Activated T-helper 9 cell treated with anti-CD3 and anti-CD28 coated beads, Interleukin-2, amount 50 U/mL, for 16 hours (primary cell): Measurements from ENCODE around the gene DCTN5.
"Not testable (repeated sequence)": the region's sequence is repeated elsewhere in the genome, so short reads cannot be mapped to it uniquely, and the experiment has no call there.

Source experiments
- DNase-seq: peaks from one replicate; pipeline ENCODE4 v3.0.0-alpha.2; 2020; ENCODE audit warnings: low read depth

Gene DCTN5

DNA sequence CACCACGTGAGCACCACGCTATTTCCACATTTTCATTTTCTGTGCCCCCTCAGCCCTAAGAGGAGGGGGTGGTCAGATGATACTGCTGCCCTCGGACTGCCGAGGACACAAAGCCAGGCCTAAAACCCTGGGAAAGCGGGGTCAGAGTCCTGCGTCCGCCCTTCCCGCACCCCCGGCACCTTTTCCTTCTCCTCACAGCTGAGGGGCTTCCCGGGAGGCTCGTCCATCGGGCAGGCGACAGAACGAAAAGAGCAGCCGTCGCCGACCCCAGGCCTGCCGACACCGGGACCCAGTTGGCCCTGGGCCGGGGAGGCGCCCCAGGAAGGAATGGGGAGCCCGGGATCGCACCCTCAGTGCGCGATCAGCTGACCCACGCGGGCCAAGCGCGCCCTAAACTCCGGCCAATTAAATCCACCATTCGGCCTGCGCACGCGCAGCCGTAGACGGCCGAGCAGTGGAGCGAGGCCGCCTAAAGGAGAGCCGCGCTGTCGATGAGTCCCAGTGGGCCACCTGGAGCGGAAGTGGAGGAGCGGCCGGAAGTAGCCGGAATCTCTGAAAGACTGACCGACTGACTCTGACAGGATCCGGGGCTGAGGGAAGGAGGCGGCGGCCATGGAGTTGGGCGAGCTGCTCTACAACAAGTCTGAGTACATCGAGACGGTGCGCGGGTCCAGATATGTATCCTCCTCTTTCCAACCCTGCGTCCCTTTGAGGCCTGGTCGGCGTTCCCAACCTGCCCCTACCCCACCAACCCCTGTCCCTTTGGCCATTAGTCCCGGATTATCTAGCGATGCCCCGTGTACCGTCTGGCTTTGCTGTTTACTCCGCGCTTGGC lies at the start of gene DCTN5, which contains the start of gene PALB2:
Gene DCTN5 (plus strand): TSS at position 536 of the 835 bp plus-strand sequence. CDS start 77 bp downstream, at position 613.
Gene PALB2 (minus strand): TSS at position 380 of the 835 bp plus-strand sequence. CDS start 153 bp downstream, at position 227.
- DNase-seq: peak; percentile 80

DNA sequence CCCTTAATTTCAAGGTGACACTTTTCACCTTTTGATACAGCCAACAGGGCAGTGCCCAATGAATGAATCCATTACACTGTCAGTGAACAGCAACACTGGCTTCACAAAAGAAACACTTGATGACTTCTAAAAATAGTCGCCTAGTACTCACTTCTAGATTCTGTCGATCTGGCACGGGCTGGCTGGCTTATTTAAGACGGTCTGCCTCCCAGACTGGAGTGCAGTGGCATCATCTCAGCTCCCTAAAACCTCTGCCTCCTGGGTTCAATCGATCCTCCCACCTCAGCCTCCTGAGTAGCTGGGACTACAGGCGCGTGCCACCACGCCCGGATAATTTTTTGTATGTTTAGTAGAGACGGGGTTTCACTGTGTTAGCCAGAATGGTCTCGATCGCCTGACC lies 47.1 kb upstream of the DCTN5 start:
- DNase-seq: no peak

- DNase-seq: no peak
These were observed 45.9 kb upstream of the DCTN5 start for GRCh38 chr16:23595246-23595950.

DNA sequence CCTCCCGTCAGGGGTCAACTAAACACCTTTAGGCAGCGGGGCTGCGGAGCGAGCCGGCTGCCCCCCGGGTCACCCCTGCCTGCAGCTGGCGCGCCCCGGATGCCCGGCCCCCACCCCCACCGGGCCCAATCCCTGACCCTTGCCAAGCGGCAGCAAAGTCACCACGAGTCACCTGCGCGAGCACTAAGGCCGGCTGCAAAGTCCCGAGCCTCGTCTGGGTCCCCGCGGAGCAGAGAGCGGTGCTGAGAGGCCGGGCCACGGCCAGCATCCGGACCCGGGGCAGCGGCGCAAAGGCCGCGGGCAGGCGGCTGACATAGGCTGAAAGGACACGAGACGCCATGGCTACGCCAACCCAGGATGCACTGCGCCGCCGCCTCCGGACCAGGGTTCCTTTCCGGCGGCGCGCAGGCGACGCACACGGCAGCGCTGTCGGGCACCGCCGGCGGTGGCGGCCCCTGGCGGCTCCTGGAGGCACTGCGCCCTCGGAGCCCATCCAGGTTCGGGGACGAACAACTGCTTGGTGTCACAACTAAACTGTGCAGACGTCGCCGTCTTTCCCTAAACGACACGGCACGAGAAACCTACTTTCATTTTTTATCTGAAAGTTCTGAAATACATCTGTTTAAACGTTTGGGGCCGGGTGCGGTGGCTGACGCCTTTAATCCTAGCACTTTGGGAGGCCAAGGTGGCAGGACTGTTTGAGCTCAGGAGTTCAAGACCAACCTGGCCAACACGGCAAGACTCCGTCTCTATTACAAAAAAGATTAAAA lies 45.1 kb upstream of the DCTN5 start, which contains the start of gene NDUFAB1:
Gene NDUFAB1 (minus strand): TSS at position 366 of the 770 bp plus-strand sequence. CDS start 26 bp downstream, at position 340.
- DNase-seq: peak; percentile 86

GRCh38 chr16:23597003-23597756 lies 44.1 kb upstream of the DCTN5 start:
- no peak for DNase-seq

GRCh38 chr16:23607726-23608125 lies 33.5 kb upstream of the DCTN5 start:
- DNase-seq: no peak

- DNase-seq: no peak
These were observed 33.1 kb upstream of the DCTN5 start for GRCh38 chr16:23608194-23608593.

GRCh38 chr16:23609929-23610328 lies 31.3 kb upstream of the DCTN5 start:
- no peak for DNase-seq

DNA sequence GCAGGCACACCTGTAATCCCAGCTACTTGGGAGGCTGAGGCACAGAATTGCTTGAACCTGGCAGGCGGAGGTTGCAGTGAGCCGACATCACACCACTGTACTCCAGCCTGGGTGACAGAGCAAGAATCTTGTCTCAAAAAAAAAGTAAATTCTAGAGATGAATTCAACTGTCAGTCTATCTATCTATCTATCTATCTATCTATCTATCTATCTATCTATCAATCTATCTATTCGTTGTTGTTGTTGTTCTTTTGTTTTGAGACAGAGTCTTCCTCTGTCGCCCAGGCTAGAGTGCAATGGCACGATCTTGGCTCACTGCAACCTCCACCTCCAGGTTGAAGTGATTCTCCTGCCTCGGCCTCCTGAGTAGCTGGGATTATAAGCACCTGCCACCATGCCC lies 30.4 kb upstream of the DCTN5 start:
- not testable (repeated sequence) for DNase-seq

DNA sequence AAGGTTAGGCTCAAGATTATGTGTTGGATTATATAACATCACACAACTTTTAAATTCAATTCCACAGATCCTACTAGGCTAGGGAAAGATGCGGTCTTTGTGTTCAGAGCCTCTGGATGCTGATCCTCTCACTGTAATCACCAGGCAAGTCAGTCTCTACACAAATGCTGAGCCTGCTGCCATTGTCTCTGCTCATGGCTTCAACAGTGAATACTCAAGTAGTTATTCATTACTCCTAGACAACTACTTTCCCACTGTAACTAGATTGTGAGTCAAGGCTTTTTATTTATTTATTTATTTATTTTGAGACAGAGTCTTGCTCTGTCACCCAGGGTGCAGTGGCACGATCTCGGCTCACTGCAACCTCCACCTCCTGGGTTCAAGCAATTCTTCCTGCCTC lies 29.3 kb upstream of the DCTN5 start:
- DNase-seq: no peak

DNA sequence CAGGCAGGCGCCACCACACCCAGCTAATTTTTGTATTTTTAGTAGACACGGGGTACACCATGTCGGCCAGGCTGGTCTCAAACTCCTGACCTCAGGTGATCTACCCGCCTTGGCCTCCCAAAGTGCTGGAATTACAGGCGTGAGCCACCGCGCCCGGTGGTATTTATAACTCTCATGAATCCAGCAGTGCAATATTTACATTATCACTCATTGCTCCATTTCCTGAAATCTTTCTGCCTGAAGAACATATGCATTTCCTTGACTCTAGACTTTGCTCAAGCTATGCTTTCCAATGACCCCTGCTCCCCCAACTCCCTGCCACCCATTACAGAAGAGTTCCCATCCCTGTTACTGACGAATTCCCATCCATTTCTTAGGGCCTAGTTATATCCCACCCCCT lies 25.5 kb upstream of the DCTN5 start:
- no peak for DNase-seq

DNA sequence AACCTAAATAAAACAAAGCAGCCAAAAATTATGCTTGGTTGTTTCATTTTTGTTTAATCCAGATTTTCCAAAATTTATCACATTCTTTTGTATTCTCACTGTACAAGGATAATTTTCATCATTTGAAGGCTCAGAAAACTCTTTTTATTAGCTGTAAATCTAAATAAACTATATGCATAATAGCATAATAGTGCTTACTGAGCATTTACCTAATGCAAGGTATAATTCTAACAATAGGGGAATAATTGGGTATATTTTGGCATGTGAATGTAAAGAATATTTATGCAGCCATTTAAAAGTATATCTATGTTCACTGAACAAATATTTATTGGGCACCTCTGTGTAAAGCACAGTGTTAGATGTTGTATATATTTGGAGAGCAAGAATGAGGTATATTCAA lies 17.2 kb upstream of the DCTN5 start:
- no peak for DNase-seq

DNA sequence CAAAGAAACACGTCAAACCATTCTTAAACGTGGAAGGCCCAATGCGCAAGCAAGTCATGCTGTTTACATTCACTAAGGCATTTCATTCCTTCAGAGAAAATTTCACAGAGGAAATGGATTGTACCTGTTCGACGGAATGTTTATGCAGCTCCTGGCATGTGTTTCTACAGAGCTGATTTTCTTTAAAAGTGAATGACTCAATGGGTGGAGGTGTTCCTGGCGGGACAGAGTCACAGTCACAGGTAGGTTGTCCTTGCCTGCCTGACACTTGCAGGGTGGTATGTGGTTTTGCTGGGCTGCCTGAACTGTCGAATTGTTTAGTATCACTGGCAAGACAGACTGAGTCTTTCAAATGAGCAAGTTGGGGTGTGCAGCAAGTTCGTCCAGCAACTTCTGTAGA lies 11.8 kb upstream of the DCTN5 start:
- DNase-seq: no peak

GRCh38 chr16:23631874-23632273 lies 9.4 kb upstream of the DCTN5 start:
- not testable (repeated sequence) for DNase-seq

- no peak for DNase-seq
These were observed 6.7 kb upstream of the DCTN5 start for GRCh38 chr16:23634461-23635036.

GRCh38 chr16:23635958-23636357 lies 5.3 kb upstream of the DCTN5 start:
- no peak for DNase-seq

- DNase-seq: peak; percentile 6
These were observed 693 bp upstream of the DCTN5 start for GRCh38 chr16:23640615-23640930.

DNA sequence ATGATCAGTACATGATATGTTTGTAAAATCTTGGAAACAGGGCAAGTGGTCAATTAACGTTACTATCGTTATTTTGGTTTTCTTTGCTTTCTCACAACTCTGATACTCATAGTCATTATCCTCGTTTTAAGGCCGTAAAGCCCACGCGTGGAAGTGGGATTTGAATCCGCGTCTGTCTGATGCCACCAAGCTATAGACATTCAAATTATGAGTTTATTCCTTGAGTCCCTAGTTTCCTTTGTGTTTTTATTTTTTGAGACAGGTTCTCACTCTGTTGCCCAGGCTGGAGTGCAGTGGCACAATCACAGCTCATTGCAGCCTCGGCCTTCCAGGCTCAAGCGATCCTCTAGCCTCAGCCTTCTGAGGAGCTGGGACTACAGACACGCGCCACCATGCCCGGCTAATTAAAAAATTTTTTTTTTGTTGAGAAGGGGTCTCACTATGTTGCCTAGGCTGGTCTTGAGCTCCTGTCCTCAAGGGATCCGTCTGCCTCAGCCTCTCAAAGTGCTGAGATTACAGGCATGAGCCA lies 1.0 kb downstream of the DCTN5 start:
- no peak for DNase-seq

GRCh38 chr16:23650674-23651416 lies 9.6 kb downstream of the DCTN5 start:
- no peak for DNase-seq

DNA sequence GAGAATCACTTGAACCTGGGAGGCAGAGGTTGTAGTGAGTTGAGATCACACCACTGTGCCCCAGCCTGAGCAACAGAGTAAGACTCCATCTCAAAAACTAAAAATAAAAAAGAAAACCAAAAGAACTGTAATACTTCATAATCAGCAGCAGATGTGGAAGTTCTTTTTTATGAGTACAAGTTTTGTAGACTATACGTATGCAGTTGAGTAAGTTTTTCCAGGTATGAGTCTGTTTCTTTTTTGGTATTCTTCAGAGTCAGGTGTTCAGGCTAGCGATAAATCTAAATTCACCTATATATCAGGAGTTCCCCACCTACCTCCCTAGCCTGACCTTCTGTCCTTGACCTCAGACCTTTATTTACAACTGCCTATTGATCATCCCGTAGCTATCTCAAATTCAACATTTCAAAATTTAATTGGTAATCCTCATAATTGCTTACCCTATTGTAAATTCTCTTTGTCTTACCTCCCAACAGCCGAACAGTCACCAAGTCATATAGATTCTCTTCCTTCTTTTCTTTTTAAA lies 10.7 kb downstream of the DCTN5 start:
- DNase-seq: no peak
